ENCODE results near the gene SDR42E1. TPM values are rescaled to one million over a fixed set of nuclear protein-coding genes. Genes with fewer than 3 reads are reported as not detected.

The SDR42E1 gene
- total RNA-seq, 2 experiments from 2014 or later = 10.2 to 11.5 TPM

GRCh38 chr16:81939164-81940056 is 71.9 kb downstream of the SDR42E1 start:
- no peak for DNase-seq
- no peaks in the 10 kb centered on the region for H3K27me3 Mint-ChIP-seq
- CTCF ChIA-PET = no interaction called here

More at GRCh38 chr16:81939164-81940056, 71.9 kb downstream of the SDR42E1 start:
- POLR2A ChIA-PET = no interaction called here
- no peaks in the 10 kb centered on the region for H3K36me3 Mint-ChIP-seq (ENCODE audit: low read depth)
- H3K4me1 Mint-ChIP-seq = no peaks in the 10 kb centered on the region
- no peak overlapping the region for H3K27ac Mint-ChIP-seq
- no peak overlapping the region for H3K4me3 Mint-ChIP-seq
- H3K9me3 Mint-ChIP-seq = no peaks in the 10 kb centered on the region

Other genes starting within 250 kb of the SDR42E1 start
- gene PLCG2, start 232.2 kb downstream of the SDR42E1 start, total RNA-seq = 1 to 10 TPM; 2.6 to 3.1 TPM
- not detected for gene HSD17B2, start 23.8 kb upstream of the SDR42E1 start, total RNA-seq
- gene MPHOSPH6, start 158.8 kb upstream of the SDR42E1 start, total RNA-seq = 10 to 100 TPM; 36.7 to 39.0 TPM